HepG2 (cell line): Measurements from ENCODE around the gene TIFAB. TPM values are rescaled to one million over a fixed set of nuclear protein-coding genes. Genes with fewer than 3 reads are reported as not detected.
A peak's percentile ranks its signal among the peaks of the same experiment; 100 is the strongest.

Experiments used
- DR1 ChIP-seq: sonication (generic); formaldehyde crosslinking; IDR thresholded peaks from 2 replicates; pipeline ENCODE4 v1.8.0; 2021; ENCODE audit warnings: mild to moderate bottlenecking, missing genetic modification reagents, inconsistent platforms
- HDAC2 ChIP-seq: sonication (generic); formaldehyde crosslinking; IDR thresholded peaks from 2 replicates; pipeline ENCODE4 v1.4.0; 2020; ENCODE audit warnings: missing genetic modification reagents
- YEATS4 ChIP-seq: sonication (generic); formaldehyde crosslinking; IDR thresholded peaks from 2 replicates; pipeline ENCODE4 v1.4.0; 2020; ENCODE audit warnings: missing genetic modification reagents, borderline replicate concordance
- ZBTB7A ChIP-seq: sonication (generic); formaldehyde crosslinking; IDR thresholded peaks from 2 replicates; pipeline ENCODE4 v1.8.0; 2022; ENCODE audit warnings: mild to moderate bottlenecking, missing genetic modification reagents
- ZNF343 ChIP-seq: sonication (generic); formaldehyde crosslinking; IDR thresholded peaks from 2 replicates; pipeline ENCODE4 v1.4.0; 2020; ENCODE audit warnings: mild to moderate bottlenecking, missing genetic modification reagents
- polyA plus RNA-seq, 8 experiments: library from polyadenylated mRNA; depleted of rRNA in 3 of 8; stranded (reverse) in 7 of 8; unstranded in 1 of 8; fragments of >200 nt; fragmentation: Illumina TruSeq in 4 of 8; extraction: Trizol in 4 of 8; gene quantifications; 2 replicates each; pipeline versions ENCODE4 v1.2.1 to v1.2.3, GENCODE V29; 2011 to 2016; ENCODE audit warnings: low read depth in 4 of 8, missing spikeins in 1 of 8, mixed read lengths in 1 of 8; ENCODE audit not compliant: insufficient read depth in 1 of 8
- total RNA-seq, 5 experiments: library from RNA; depleted of rRNA; stranded (reverse); fragments of >200 nt; fragmentation: Illumina TruSeq; extraction: Trizol; gene quantifications; 2 replicates each; pipeline ENCODE4 v1.2.3, GENCODE V29; 2016; ENCODE audit warnings: low read depth in 1 of 5
- TF ChIP-seq, protein P1 (sequence below): sonication (generic); formaldehyde crosslinking; IDR thresholded peaks from 2 replicates; pipeline ENCODE4 v1.5.1; 2020; ENCODE audit warnings: mild to moderate bottlenecking, missing genetic modification reagents, borderline replicate concordance
- TF ChIP-seq, protein P2 (sequence below): sonication (generic); formaldehyde crosslinking; IDR thresholded peaks from 2 replicates; pipeline ENCODE4 v1.4.0; 2020; ENCODE audit warnings: mild to moderate bottlenecking, missing genetic modification reagents
- TF ChIP-seq, protein P3 (sequence below): sonication (generic); formaldehyde crosslinking; IDR thresholded peaks from 2 replicates; pipeline ENCODE4 v1.4.0; 2020; ENCODE audit warnings: missing genetic modification reagents
- TF ChIP-seq, protein P4 (sequence below): sonication (generic); formaldehyde crosslinking; IDR thresholded peaks from 2 replicates; pipeline ENCODE4 v1.4.0; 2020; ENCODE audit warnings: missing genetic modification reagents
- TF ChIP-seq, protein P5 (sequence below): sonication (generic); formaldehyde crosslinking; IDR thresholded peaks from 2 replicates; pipeline ENCODE4 v1.4.0; 2020; ENCODE audit warnings: low read depth, missing genetic modification reagents

Gene TIFAB
- total and polyA plus RNA-seq, 2 of the 13 experiments (the other 11 are each of a cell fraction or from before 2014, with no cell fraction given) = not detected

DNA sequence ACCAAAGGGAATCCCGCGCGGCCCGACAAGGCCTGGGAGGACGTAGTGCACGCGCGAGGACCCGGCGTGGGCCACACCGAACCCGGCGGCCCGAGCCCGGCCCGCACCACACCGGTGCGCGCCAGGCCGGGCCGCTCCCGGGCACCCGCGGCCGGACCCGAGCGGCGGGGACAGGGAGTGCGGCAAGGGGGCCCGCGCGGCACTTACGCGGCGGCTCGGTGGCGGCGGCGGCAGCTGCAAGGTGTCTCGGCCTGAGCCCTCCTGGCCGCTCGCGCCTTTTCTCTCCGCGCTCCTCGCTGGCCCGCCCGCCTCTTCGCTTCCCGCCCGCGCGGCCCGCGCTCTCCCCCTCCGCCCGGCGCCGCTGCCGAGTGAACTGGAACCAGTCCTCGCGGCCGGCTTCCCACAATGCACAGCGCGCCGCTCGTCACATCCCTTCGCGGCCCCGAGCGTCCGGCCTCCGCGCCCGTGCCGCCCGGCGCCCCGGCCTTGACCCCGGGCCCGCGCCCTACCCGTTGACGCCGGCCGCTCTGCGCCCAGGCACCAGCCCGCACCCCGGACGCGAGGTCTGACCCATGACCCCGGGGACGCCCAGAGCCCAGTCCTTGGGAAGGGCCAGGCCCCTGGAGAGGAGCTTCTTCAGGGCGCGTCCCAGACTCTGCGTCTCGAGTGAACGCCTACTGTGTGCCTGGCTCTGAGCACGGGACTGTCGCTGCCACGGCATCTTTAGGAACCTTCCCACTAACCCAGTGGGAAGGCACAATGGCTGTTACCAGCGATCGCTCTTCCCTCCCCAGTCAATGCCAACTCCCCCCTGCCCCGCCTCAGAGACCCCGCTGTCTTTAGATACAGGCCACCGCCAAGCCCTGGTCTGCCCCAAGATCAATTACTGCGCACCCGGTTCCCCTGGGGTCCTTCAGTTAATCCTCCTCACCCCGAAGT, 53.0 kb downstream of the TIFAB start, which contains the start of gene MACROH2A1 (continued):
- TF ChIP-seq, protein P1, sequence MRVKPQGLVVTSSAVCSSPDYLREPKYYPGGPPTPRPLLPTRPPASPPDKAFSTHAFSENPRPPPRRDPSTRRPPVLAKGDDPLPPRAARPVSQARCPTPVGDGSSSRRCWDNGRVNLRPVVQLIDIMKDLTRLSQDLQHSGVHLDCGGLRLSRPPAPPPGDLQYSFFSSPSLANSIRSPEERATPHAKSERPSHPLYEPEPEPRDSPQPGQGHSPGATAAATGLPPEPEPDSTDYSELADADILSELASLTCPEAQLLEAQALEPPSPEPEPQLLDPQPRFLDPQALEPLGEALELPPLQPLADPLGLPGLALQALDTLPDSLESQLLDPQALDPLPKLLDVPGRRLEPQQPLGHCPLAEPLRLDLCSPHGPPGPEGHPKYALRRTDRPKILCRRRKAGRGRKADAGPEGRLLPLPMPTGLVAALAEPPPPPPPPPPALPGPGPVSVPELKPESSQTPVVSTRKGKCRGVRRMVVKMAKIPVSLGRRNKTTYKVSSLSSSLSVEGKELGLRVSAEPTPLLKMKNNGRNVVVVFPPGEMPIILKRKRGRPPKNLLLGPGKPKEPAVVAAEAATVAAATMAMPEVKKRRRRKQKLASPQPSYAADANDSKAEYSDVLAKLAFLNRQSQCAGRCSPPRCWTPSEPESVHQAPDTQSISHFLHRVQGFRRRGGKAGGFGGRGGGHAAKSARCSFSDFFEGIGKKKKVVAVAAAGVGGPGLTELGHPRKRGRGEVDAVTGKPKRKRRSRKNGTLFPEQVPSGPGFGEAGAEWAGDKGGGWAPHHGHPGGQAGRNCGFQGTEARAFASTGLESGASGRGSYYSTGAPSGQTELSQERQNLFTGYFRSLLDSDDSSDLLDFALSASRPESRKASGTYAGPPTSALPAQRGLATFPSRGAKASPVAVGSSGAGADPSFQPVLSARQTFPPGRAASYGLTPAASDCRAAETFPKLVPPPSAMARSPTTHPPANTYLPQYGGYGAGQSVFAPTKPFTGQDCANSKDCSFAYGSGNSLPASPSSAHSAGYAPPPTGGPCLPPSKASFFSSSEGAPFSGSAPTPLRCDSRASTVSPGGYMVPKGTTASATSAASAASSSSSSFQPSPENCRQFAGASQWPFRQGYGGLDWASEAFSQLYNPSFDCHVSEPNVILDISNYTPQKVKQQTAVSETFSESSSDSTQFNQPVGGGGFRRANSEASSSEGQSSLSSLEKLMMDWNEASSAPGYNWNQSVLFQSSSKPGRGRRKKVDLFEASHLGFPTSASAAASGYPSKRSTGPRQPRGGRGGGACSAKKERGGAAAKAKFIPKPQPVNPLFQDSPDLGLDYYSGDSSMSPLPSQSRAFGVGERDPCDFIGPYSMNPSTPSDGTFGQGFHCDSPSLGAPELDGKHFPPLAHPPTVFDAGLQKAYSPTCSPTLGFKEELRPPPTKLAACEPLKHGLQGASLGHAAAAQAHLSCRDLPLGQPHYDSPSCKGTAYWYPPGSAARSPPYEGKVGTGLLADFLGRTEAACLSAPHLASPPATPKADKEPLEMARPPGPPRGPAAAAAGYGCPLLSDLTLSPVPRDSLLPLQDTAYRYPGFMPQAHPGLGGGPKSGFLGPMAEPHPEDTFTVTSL = no peak; the same call in 1 of the 2 replicates
- TF ChIP-seq, protein P2, sequence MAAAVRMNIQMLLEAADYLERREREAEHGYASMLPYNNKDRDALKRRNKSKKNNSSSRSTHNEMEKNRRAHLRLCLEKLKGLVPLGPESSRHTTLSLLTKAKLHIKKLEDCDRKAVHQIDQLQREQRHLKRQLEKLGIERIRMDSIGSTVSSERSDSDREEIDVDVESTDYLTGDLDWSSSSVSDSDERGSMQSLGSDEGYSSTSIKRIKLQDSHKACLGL = peak; percentile 71; the same call in 1 of the 2 replicates
- TF ChIP-seq, protein P3, sequence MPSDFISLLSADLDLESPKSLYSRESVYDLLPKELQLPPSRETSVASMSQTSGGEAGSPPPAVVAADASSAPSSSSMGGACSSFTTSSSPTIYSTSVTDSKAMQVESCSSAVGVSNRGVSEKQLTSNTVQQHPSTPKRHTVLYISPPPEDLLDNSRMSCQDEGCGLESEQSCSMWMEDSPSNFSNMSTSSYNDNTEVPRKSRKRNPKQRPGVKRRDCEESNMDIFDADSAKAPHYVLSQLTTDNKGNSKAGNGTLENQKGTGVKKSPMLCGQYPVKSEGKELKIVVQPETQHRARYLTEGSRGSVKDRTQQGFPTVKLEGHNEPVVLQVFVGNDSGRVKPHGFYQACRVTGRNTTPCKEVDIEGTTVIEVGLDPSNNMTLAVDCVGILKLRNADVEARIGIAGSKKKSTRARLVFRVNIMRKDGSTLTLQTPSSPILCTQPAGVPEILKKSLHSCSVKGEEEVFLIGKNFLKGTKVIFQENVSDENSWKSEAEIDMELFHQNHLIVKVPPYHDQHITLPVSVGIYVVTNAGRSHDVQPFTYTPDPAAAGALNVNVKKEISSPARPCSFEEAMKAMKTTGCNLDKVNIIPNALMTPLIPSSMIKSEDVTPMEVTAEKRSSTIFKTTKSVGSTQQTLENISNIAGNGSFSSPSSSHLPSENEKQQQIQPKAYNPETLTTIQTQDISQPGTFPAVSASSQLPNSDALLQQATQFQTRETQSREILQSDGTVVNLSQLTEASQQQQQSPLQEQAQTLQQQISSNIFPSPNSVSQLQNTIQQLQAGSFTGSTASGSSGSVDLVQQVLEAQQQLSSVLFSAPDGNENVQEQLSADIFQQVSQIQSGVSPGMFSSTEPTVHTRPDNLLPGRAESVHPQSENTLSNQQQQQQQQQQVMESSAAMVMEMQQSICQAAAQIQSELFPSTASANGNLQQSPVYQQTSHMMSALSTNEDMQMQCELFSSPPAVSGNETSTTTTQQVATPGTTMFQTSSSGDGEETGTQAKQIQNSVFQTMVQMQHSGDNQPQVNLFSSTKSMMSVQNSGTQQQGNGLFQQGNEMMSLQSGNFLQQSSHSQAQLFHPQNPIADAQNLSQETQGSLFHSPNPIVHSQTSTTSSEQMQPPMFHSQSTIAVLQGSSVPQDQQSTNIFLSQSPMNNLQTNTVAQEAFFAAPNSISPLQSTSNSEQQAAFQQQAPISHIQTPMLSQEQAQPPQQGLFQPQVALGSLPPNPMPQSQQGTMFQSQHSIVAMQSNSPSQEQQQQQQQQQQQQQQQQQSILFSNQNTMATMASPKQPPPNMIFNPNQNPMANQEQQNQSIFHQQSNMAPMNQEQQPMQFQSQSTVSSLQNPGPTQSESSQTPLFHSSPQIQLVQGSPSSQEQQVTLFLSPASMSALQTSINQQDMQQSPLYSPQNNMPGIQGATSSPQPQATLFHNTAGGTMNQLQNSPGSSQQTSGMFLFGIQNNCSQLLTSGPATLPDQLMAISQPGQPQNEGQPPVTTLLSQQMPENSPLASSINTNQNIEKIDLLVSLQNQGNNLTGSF (CRISPR knock-in tag) = peak; percentile 57
- TF ChIP-seq, protein P4, sequence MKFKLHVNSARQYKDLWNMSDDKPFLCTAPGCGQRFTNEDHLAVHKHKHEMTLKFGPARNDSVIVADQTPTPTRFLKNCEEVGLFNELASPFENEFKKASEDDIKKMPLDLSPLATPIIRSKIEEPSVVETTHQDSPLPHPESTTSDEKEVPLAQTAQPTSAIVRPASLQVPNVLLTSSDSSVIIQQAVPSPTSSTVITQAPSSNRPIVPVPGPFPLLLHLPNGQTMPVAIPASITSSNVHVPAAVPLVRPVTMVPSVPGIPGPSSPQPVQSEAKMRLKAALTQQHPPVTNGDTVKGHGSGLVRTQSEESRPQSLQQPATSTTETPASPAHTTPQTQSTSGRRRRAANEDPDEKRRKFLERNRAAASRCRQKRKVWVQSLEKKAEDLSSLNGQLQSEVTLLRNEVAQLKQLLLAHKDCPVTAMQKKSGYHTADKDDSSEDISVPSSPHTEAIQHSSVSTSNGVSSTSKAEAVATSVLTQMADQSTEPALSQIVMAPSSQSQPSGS (CRISPR knock-in tag) = peak; percentile 36; the same call in 1 of the 2 replicates
- TF ChIP-seq ZNF343 = no peak
- TF ChIP-seq, protein P5, sequence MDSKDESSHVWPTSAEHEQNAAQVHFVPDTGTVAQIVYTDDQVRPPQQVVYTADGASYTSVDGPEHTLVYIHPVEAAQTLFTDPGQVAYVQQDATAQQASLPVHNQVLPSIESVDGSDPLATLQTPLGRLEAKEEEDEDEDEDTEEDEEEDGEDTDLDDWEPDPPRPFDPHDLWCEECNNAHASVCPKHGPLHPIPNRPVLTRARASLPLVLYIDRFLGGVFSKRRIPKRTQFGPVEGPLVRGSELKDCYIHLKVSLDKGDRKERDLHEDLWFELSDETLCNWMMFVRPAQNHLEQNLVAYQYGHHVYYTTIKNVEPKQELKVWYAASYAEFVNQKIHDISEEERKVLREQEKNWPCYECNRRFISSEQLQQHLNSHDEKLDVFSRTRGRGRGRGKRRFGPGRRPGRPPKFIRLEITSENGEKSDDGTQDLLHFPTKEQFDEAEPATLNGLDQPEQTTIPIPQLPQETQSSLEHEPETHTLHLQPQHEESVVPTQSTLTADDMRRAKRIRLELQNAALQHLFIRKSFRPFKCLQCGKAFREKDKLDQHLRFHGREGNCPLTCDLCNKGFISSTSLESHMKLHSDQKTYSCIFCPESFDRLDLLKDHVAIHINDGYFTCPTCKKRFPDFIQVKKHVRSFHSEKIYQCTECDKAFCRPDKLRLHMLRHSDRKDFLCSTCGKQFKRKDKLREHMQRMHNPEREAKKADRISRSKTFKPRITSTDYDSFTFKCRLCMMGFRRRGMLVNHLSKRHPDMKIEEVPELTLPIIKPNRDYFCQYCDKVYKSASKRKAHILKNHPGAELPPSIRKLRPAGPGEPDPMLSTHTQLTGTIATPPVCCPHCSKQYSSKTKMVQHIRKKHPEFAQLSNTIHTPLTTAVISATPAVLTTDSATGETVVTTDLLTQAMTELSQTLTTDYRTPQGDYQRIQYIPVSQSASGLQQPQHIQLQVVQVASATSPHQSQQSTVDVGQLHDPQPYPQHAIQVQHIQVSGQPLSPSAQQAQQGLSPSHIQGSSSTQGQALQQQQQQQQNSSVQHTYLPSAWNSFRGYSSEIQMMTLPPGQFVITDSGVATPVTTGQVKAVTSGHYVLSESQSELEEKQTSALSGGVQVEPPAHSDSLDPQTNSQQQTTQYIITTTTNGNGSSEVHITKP (CRISPR knock-in tag) = no peak
- TF ChIP-seq ZBTB7A = peak; percentile 63; the same call in 1 of the 2 replicates
- no peak for TF ChIP-seq HDAC2
- peak; percentile 65; the same call in 1 of the 2 replicates for TF ChIP-seq DR1 (CRISPR knock-in tag)
- peak; percentile 86 for TF ChIP-seq YEATS4 (CRISPR knock-in tag)
